Measurements from ENCODE around the gene ACTL8. TPM values are rescaled to one million over a fixed set of nuclear protein-coding genes. Genes with fewer than 3 reads are reported as not detected.

ACTL8 gene
- total RNA-seq, 1 donor from 2014 or later, result not detected

GRCh38 chr1:17750333-17750732 lies 4.8 kb upstream of the ACTL8 start:
- FAIRE-seq (no peak), DNase-seq (ENCODE audit: low read depth) (no peak)
- no peak for TF ChIP-seq CTCF (IDR thresholded peaks at IDR 0.05; ENCODE audit: insufficient read depth, low read length, severe bottlenecking)
- Histone ChIP-seq H3K27me3 (ENCODE audit: control insufficient read depth, insufficient read depth, low read length) (no peaks in the 10 kb centered on the region), H3K4me3 (ENCODE audit: low read depth, low read length) (no peak overlapping the region), H3K36me3 (ENCODE audit: control insufficient read depth, insufficient read depth, low read length) (no peaks in the 10 kb centered on the region)

- no peak for FAIRE-seq
Measured at GRCh38 chr1:17752356-17752755, 2.8 kb upstream of the ACTL8 start.

DNA sequence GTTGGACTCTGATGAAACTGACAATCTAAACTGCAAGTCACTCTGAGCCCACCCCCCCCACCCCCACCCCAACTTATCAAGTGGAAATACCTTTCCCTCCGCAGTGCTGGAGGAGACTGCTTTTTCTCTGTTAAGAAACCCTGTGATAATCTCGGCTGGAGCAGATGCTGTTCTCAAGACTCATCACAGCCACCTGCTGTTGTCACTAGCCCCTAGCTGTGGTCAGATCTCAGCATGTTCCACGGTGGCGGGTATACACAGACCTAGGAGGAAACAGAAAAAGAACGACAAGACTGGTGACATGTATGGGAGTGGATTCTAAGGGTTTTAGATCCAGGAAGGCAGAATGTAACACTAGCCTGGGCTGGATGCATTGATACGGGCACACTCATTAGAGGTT lies 2.3 kb downstream of the ACTL8 start:
- no peaks in the 10 kb centered on the region for H3K36me3 ChIP-seq (ENCODE audit: control insufficient read depth, insufficient read depth, low read length)
- FAIRE-seq (no peak), DNase-seq (ENCODE audit: low read depth) (no peak)
- TF ChIP-seq CTCF (IDR thresholded peaks at IDR 0.05; ENCODE audit: insufficient read depth, low read length, severe bottlenecking), result no peak
- no peak overlapping the region for H3K4me3 ChIP-seq (ENCODE audit: low read depth, low read length)
- H3K27me3 ChIP-seq (ENCODE audit: control insufficient read depth, insufficient read depth, low read length), result no peaks in the 10 kb centered on the region

More at GRCh38 chr1:17752356-17752755, 2.8 kb upstream of the ACTL8 start:
- H3K27me3 ChIP-seq (ENCODE audit: control insufficient read depth, insufficient read depth, low read length), result no peaks in the 10 kb centered on the region
- H3K36me3 ChIP-seq (ENCODE audit: control insufficient read depth, insufficient read depth, low read length), result no peaks in the 10 kb centered on the region
- DNase-seq (ENCODE audit: low read depth), result no peak
- no peak overlapping the region for H3K4me3 ChIP-seq (ENCODE audit: low read depth, low read length)
- no peak for TF ChIP-seq CTCF (IDR thresholded peaks at IDR 0.05; ENCODE audit: insufficient read depth, low read length, severe bottlenecking)

- DNase-seq (ENCODE audit: low read depth) (no peak), FAIRE-seq (no peak)
- H3K36me3 ChIP-seq (ENCODE audit: control insufficient read depth, insufficient read depth, low read length), result no peaks in the 10 kb centered on the region
- no peak overlapping the region for H3K4me3 ChIP-seq (ENCODE audit: low read depth, low read length)
- TF ChIP-seq CTCF (IDR thresholded peaks at IDR 0.05; ENCODE audit: insufficient read depth, low read length, severe bottlenecking), result no peak
- H3K27me3 ChIP-seq (ENCODE audit: control insufficient read depth, insufficient read depth, low read length), result no peaks in the 10 kb centered on the region
Measured at GRCh38 chr1:17759114-17759513, 4.0 kb downstream of the ACTL8 start.

DNA sequence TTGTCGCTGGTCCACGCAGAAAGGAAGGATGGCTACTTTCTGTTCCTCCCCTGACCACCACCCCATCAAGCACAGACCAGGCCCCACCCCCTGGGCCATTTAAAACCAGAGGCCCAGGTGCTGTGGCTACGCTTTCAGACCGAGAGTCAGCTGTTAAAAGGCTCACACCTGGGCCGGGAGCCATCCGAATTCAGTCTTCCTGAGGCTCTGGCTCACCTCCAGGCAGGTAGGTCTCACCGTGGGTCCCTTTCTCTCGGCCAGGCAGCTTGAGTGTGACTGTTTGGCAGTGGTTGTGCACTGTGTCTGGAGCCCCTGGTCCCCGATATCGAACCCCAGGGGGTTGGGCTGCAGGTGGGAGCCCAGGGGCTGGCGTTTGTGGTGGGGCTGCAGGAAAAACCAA lies 7.2 kb downstream of the ACTL8 start:
- Histone ChIP-seq H3K36me3 (ENCODE audit: control insufficient read depth, insufficient read depth, low read length) (no peaks in the 10 kb centered on the region), H3K4me3 (ENCODE audit: low read depth, low read length) (no peak overlapping the region), H3K27me3 (ENCODE audit: control insufficient read depth, insufficient read depth, low read length) (no peaks in the 10 kb centered on the region)
- no peak for TF ChIP-seq CTCF (IDR thresholded peaks at IDR 0.05; ENCODE audit: insufficient read depth, low read length, severe bottlenecking)
- FAIRE-seq, result no peak
- no peak for DNase-seq (ENCODE audit: low read depth)

DNA sequence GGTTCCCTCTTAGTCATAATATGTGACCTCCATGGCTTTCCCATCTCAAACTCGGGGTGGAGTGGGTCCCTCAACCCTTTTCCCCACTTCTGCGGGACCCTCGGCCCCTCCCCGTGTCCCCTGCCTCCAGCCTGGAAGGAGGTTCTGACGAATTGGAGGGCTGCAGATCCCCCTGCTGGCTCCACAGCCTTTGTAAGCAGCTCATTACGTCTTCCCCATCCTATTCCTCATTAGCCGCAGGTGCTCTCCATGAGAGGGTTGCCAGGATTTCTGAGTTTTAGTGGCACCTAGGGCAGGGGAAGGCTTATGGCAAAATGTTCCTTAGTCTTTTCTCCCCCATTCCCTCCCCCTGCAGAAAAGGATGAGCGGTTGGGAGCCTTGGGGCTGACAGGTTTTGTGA lies 8.3 kb downstream of the ACTL8 start:
- FAIRE-seq (no peak), DNase-seq (ENCODE audit: low read depth) (no peak)
- H3K4me3 ChIP-seq (ENCODE audit: low read depth, low read length), result no peak overlapping the region
- no peaks in the 10 kb centered on the region for H3K36me3 ChIP-seq (ENCODE audit: control insufficient read depth, insufficient read depth, low read length)
- TF ChIP-seq CTCF (IDR thresholded peaks at IDR 0.05; ENCODE audit: insufficient read depth, low read length, severe bottlenecking), result no peak
- no peaks in the 10 kb centered on the region for H3K27me3 ChIP-seq (ENCODE audit: control insufficient read depth, insufficient read depth, low read length)

Data from bronchial epithelial cell (primary cell).